Psoas muscle (tissue), 8 donors: ENCODE data around the gene ARHGEF28. TPM values are rescaled to one million over a fixed set of nuclear protein-coding genes. Genes with fewer than 3 reads are reported as not detected.

Source experiments
- ATAC-seq, 4 donors: fragments of 200-7000 bp; cut with Tn5 transposase; one replicate each; pipeline ENCODE4 v1.9.1; 2020; ENCODE audit warnings: moderate library complexity in 3 of 4, mild to moderate bottlenecking in 2 of 4
- DNase-seq, 2 donors: peaks; one replicate each; pipeline ENCODE4 v3.0.0-alpha.2; 2020
- H3K27ac ChIP-seq: fragments of 200-600 bp; one replicate; pipeline ENCODE4 v1.8.0; 2022
- H3K27me3 ChIP-seq, 3 donors: fragments of 200-600 bp in 1 of 3; one replicate each; pipeline versions ENCODE4 v1.6.1 to v1.8.0; 2013 to 2022; ENCODE audit warnings: low read length in 2 of 3, mild to moderate bottlenecking in 2 of 3, moderate library complexity in 1 of 3; ENCODE audit not compliant: insufficient read depth in 3 of 3
- H3K36me3 ChIP-seq, 2 donors: fragments of 200-600 bp in 1 of 2; one replicate each; pipeline versions ENCODE4 v1.6.1 to v1.8.0; 2013 to 2022; ENCODE audit warnings: low read depth in 1 of 2, mild to moderate bottlenecking in 1 of 2, moderate library complexity in 1 of 2; ENCODE audit not compliant: insufficient read depth in 1 of 2
- H3K4me1 ChIP-seq: fragments of 200-600 bp; one replicate; pipeline ENCODE4 v1.8.0; 2022
- H3K4me3 ChIP-seq: fragments of 200-600 bp; one replicate; pipeline ENCODE4 v1.8.0; 2022; ENCODE audit warnings: mild to moderate bottlenecking
- H3K9me3 ChIP-seq: fragments of 200-600 bp; one replicate; pipeline ENCODE4 v1.8.0; 2022
- CTCF ChIP-seq: fragments of 200-600 bp; IDR thresholded peaks from one replicate; pipeline ENCODE4 v1.8.0; 2022; ENCODE audit warnings: antibody characterized with exemption
- WGBS, 3 donors: extraction: QIAGEN DNeasy Blood & Tissue Kit; methylation state at CpG; one replicate each; pipeline versions ENCODE4 v1.1.6 to v1.1.7; 2013; 5-methylcytosine and 5-hydroxymethylcytosine counted together
- intact Hi-C, 2 donors: fragments of 100-400 bp; cut with DNase I; formaldehyde crosslinking; loops; one replicate each; pipeline versions ENCODE4 v1.11.0 to v1.14.2; 2022
- polyA plus RNA-seq, 3 donors: library from polyadenylated mRNA; stranded (reverse); fragments of 200-250 nt; gene quantifications; one replicate each; pipeline ENCODE4 v1.2.3, GENCODE V29; 2013
- total RNA-seq, 4 donors: library from RNA; stranded (reverse); fragmentation: NEBNext Ultra II Directional in 2 of 4; extraction: Animal tissue kit (Norgen Biotek cat#: 25700) in 2 of 4; gene quantifications; one replicate each; pipeline versions ENCODE4 v1.2.1 to v1.2.4, GENCODE V29; 2021 to 2023
- donor health status: healthy with polysubstance abuse.
- donor health status: DM: no; HTN: no; CAD: no; lungs with moderate emphysema.
- donor health status: Bipolar disorder and iron deficiency.
- donor health status: healthy.
- donor health status: DM: yes; HTN: yes; CAD: no.
- donor health status: DM: no; HTN: no; CAD: no.
- donor health status: DM: no; HTN: no; CAD: no.
- donor health status: DM: yes; HTN: yes; CAD: no.

Gene ARHGEF28
- total and polyA plus RNA-seq, 7 donors, result 0.39 to 1.3 (median 1.00) TPM

DNA sequence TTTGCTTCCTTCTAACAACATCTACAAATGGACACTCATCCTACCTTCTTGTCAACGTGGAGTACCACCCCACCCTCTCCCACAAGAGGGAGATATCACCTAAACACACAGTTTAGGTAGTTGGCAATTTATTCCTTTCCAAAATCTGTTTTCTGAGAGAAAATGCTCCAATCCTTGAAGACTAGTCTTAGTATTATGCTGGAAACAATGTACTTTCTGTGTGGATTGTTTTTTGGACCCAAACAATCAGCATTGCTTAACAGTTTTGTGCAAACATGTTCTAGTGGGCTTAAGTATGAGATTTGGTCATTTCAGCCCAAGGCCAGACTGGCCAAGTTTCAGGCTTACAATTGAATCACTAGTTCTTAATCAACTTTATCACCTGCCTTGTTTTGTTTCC, 359.1 kb downstream of the ARHGEF28 start:
- no peak overlapping the region for H3K4me3 ChIP-seq
- no peaks in the 10 kb centered on the region for H3K27me3 ChIP-seq
- TF ChIP-seq CTCF, result peak; percentile 35
- WGBS, 3 donors, result 22 to 29% (median 29%) methylated on average over 1 of the region's 1 CpG
- no peaks in the 10 kb centered on the region for H3K4me1 ChIP-seq
- no peak for DNase-seq
- H3K27ac ChIP-seq, result no peak overlapping the region
- H3K9me3 ChIP-seq, result no peaks in the 10 kb centered on the region
- ATAC-seq, result no peak
- H3K36me3 ChIP-seq, result no peaks in the 10 kb centered on the region
- intact Hi-C loops, result loop anchor here in 1 of 2 donors (5.0 kb wide), 1 partner anchor 657 kb away; the partner anchor contains the start of gene ENC1

DNA sequence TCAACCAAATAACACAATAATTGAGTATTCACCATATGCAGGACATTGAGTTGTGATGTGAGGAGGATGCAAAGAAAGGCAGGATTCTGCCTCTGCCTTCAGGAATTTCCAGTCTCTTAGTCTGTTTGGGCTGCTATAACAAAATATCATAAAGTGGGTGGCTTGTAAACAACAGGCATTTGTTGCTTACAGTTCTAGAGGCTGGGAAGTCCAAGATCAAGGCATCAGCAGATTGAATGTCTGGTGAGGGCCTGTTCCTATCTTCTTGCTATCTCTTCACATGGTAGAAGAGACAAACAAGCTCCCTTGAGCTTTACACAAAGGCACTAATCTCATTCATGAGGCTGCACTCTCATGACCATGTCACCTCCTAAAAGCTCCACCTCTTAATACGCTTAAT, 360.7 kb downstream of the ARHGEF28 start:
- DNase-seq, result no peak
- Histone ChIP-seq H3K36me3 (no peaks in the 10 kb centered on the region), H3K27ac (no peak overlapping the region), H3K4me1 (no peaks in the 10 kb centered on the region), H3K4me3 (no peak overlapping the region), H3K27me3 (no peaks in the 10 kb centered on the region), H3K9me3 (no peaks in the 10 kb centered on the region)
- intact Hi-C loops, result loop anchor here in 1 of 2 donors (5.0 kb wide), 1 partner anchor 656 kb away; the partner anchor contains the start of gene ENC1
- 97 to 100% (median 100%) methylated on average over 1 of the region's 1 CpG for WGBS, 3 donors
- ATAC-seq, result no peak
- TF ChIP-seq CTCF, result no peak

DNA sequence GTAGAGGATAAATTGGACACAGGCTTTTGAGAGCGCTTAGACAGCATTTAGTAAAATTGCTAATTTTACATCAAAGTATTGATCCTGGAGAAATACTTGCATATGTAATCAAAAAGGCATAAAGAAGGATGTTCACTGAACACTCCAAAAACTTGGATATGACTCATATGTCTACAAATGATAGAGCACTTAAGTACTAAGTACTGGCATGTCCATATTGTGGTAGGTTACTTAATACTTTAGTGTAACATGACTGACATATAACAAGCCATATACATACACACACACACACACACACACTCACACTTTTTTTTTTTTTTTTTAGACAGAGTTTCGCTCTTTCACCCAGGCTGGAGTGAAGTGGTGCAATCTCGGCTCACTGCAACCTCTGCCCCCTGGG, 361.9 kb downstream of the ARHGEF28 start:
- no peak for TF ChIP-seq CTCF
- 94 to 99% (median 99%) methylated on average over 3 of the region's 3 CpGs for WGBS, 3 donors

GRCh38 chr5:73989956-73990355, 364.0 kb downstream of the ARHGEF28 start:
- WGBS, 3 donors, result 62 to 78% (median 69%) methylated on average over 3 of the region's 3 CpGs
- DNase-seq, result no peak

More for the DNA sequence above, 361.9 kb downstream of the ARHGEF28 start:
- Histone ChIP-seq H3K27me3 (no peaks in the 10 kb centered on the region), H3K4me1 (no peaks in the 10 kb centered on the region), H3K4me3 (no peak overlapping the region), H3K36me3 (no peaks in the 10 kb centered on the region), H3K9me3 (no peaks in the 10 kb centered on the region), H3K27ac (no peak overlapping the region)
- ATAC-seq, result no peak
- no peak for DNase-seq
- intact Hi-C loops, result loop anchor here in 1 of 2 donors (5.0 kb wide), 1 partner anchor 654 kb away; the partner anchor contains the start of gene ENC1

More at GRCh38 chr5:73989956-73990355, 364.0 kb downstream of the ARHGEF28 start:
- ATAC-seq, result no peak
- no peak overlapping the region for H3K27ac ChIP-seq
- H3K9me3 ChIP-seq, result no peaks in the 10 kb centered on the region
- no peak for TF ChIP-seq CTCF
- intact Hi-C loops, result loop anchor here in 1 of 2 donors (5.0 kb wide), 1 partner anchor 652 kb away; the partner anchor contains the start of gene ENC1
- no peak overlapping the region for H3K4me3 ChIP-seq
- no peaks in the 10 kb centered on the region for H3K27me3 ChIP-seq
- no peaks in the 10 kb centered on the region for H3K4me1 ChIP-seq
- H3K36me3 ChIP-seq, result no peaks in the 10 kb centered on the region

Other genes with a start within 250 kb of the ARHGEF28 start
- gene FOXD1, start 177.4 kb upstream of the ARHGEF28 start, total RNA-seq, result under 1 TPM in 3 of 4 donors, not detected in 1; 0.36 to 0.94 (median 0.71) TPM
- gene FOXD1, start 177.4 kb upstream of the ARHGEF28 start, polyA plus RNA-seq, result under 1 TPM; 0.15 to 0.29 (median 0.17) TPM
- 100 to 1,000 TPM; 451 to 591 (median 525) TPM for gene BTF3, start 127.8 kb upstream of the ARHGEF28 start, total RNA-seq
- gene BTF3, start 127.8 kb upstream of the ARHGEF28 start, polyA plus RNA-seq, result 1,000 to 10,000 TPM in 1 of 3 donors, 100 to 1,000 TPM in 2; 664 to 1,021 (median 727) TPM
- gene ANKRA2, start 60.6 kb upstream of the ARHGEF28 start, total RNA-seq, result 10 to 100 TPM in 1 of 4 donors, 1 to 10 TPM in 3; 7.8 to 12.2 (median 9.0) TPM
- 10 to 100 TPM in 1 of 3 donors, 1 to 10 TPM in 2; 5.0 to 11.5 (median 5.5) TPM for gene ANKRA2, start 60.6 kb upstream of the ARHGEF28 start, polyA plus RNA-seq
- gene UTP15, start 60.5 kb upstream of the ARHGEF28 start, total RNA-seq, result 10 to 100 TPM; 12.4 to 21.2 (median 17.6) TPM
- 10 to 100 TPM in 1 of 3 donors, 1 to 10 TPM in 2; 7.9 to 11.7 (median 9.4) TPM for gene UTP15, start 60.5 kb upstream of the ARHGEF28 start, polyA plus RNA-seq